Measurements from ENCODE around the gene NBAS.

DNA sequence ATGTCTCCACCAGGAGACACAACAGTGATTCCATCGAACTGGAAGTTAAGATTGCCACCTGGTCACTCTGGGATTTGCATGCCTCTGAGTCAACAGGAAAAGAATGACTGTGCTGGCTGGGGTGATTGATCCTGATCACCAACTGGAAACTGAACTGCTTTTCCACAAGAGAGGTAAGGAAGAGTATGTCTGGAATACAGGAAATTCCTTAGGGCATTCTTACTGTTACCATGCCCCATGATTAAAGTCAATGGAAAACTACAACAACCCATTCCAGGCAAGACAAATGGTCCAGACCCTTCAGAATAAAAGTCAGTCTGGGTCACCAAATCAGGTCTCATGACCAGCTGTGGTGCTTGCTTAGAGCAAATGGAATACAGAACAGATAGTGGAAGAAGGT, 18.5 kb upstream of the NBAS start:
- TF ChIP-seq CTCF (IDR thresholded peaks at IDR 0.05) (no peak), POLR2AphosphoS5 (IDR thresholded peaks at IDR 0.05; ENCODE audit: low read depth, low read length) (no peak)

Measured in SK-N-SH (cell line).